H7 (cell line): ENCODE results near the gene MND1. TPM values are rescaled to one million over a fixed set of nuclear protein-coding genes. Genes with fewer than 3 reads are reported as not detected.
"Not testable (repeated sequence)": the region's sequence is repeated elsewhere in the genome, so short reads cannot be mapped to it uniquely, and the experiment has no call there.

ENCODE experiments used
- DNase-seq: peaks from one replicate; pipeline ENCODE4 v3.0.0; 2012
- H3K27me3 ChIP-seq: 2 replicates; pipeline ENCODE4 v1.6.0; 2011; ENCODE audit warnings: mild to moderate bottlenecking, low read length; ENCODE audit not compliant: control insufficient read depth, insufficient read depth
- H3K36me3 ChIP-seq: replicated peaks from 2 replicates; pipeline ENCODE4 v1.5.1; 2011; ENCODE audit warnings: low read length; ENCODE audit not compliant: control insufficient read depth, insufficient read depth
- H3K4me3 ChIP-seq: 2 replicates; pipeline ENCODE4 v1.5.1; 2011; ENCODE audit warnings: low read depth, mild to moderate bottlenecking, control low read depth, low read length, moderate library complexity; ENCODE audit not compliant: insufficient read depth
- total RNA-seq: library from RNA; depleted of rRNA; stranded (reverse); fragments of >200 nt; shearing (Covaris generic); gene quantifications from 2 replicates; pipeline ENCODE4 v1.2.3, GENCODE V29; 2014; rRNA removed

The MND1 gene
- total RNA-seq, 1 experiment from 2014 or later = 17.6 TPM

DNA sequence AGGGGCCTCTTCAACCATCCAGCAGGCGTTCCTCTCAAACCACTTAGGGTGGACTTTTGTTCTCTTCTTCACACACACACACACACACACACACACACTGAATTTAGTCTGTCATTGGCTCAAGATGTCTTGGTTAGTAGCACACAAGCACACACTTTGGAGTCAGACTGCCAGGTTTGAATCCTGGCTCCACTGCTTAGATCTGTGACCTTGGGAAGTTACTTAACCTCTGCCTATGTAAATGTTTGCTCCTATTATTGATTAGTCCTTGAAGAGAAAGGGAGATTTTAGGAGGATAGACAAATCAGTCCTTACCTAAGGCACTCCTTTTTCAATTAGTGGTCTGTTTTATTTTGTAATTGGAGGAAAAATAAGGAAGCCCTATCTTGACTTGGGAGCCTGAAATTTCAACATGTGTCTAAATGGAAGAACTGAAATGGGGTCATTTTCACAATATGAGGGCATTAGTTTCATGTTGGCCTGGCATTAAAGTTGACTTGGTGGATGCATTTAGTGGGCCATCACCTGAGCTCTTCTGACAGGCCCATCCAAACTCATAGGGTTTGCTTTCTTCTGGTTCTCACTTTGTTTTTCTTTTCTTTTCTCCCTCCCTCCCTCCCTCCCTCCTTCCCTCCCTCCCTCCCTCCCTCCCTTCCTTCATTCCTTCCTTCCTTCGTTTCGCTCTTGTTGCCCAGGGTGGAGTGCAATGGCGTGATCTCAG lies 108.3 kb downstream of the MND1 start:
- no peak for DNase-seq

GRCh38 chr4:153453402-153453801 lies 108.9 kb downstream of the MND1 start:
- Histone ChIP-seq H3K4me3 (no peak overlapping the region), H3K36me3 (no peaks in the 10 kb centered on the region), H3K27me3 (no peaks in the 10 kb centered on the region; the same call in 1 of the 2 replicates)
- no peak for DNase-seq

More for the DNA sequence above, 108.3 kb downstream of the MND1 start:
- Histone ChIP-seq H3K4me3 (no peak overlapping the region), H3K27me3 (no peaks in the 10 kb centered on the region; the same call in 1 of the 2 replicates), H3K36me3 (no peaks in the 10 kb centered on the region)

DNA sequence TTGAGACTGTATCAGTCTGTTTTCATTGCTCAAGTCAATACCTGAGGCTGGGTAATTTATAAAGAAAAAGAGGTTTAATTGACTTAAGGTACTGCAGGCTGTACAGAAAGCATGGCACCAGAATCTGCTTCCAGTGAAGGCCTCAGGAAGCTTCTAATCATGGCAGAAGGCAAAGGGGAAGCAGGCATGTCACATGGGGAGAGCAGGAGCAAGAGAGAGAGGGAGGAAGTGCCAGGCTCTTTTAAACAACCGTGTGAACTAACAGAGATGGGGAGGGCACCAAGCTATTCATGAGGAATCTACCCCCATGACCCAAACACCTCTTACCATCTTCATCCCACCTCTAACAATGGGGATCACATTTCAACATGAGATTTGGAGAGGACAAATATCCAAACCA lies 114.5 kb downstream of the MND1 start:
- H3K36me3 ChIP-seq = no peaks in the 10 kb centered on the region
- no peak for DNase-seq
- H3K4me3 ChIP-seq = no peak overlapping the region
- H3K27me3 ChIP-seq = no peaks in the 10 kb centered on the region

DNA sequence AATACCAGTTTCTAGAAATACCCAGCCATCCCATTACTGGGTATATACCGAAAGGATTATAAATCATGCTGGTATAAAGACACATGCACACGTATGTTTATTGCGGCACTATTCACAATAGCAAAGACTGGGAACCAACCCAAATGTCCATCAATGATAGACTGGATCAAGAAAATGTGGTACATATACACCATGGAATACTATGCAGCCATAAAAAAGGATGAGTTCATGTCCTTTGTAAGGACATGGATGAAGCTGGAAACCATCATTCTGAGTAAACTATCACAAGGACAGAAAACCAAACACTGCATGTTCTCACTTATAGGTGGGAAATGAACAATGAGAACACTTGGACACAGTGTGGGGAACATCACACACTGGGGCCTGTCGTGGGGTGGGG lies 117.1 kb downstream of the MND1 start:
- H3K36me3 ChIP-seq, DNase-seq, H3K27me3 ChIP-seq, H3K4me3 ChIP-seq: not testable (repeated sequence)

GRCh38 chr4:153464068-153464467 lies 119.6 kb downstream of the MND1 start:
- no peak for DNase-seq
- Histone ChIP-seq H3K36me3 (no peaks in the 10 kb centered on the region), H3K4me3 (no peak overlapping the region), H3K27me3 (no peaks in the 10 kb centered on the region)

Other genes with a start within 250 kb of the MND1 start
- 49.2 and 77.4 TPM in 2 replicates for gene TRIM2, start 140.2 kb upstream of the MND1 start, total RNA-seq
- gene TMEM131L, start 121.7 kb downstream of the MND1 start, total RNA-seq = 19.6 and 25.5 TPM in 2 replicates